ENCODE measurements around the gene CUX1.

Gene CUX1

GRCh38 chr7:101940830-101941229 is 123.4 kb downstream of the CUX1 start:
- DNase-seq, result no peak

GRCh38 chr7:101941481-101942383 is 124.3 kb downstream of the CUX1 start:
- no peak for DNase-seq

GRCh38 chr7:101942603-101943210 is 125.3 kb downstream of the CUX1 start:
- DNase-seq, result no peak

GRCh38 chr7:101943306-101943705 is 125.9 kb downstream of the CUX1 start:
- no peak for DNase-seq

- no peak for DNase-seq
Observed at GRCh38 chr7:101943889-101944600, 126.6 kb downstream of the CUX1 start.

- DNase-seq, result no peak
Observed at GRCh38 chr7:101944611-101945010, 127.2 kb downstream of the CUX1 start.

- DNase-seq, result no peak
Observed at GRCh38 chr7:101945034-101945758, 127.8 kb downstream of the CUX1 start.

GRCh38 chr7:101947899-101948298 is 130.5 kb downstream of the CUX1 start:
- no peak for DNase-seq

GRCh38 chr7:101948650-101949049 is 131.2 kb downstream of the CUX1 start:
- DNase-seq, result no peak

- no peak for DNase-seq
Observed at GRCh38 chr7:101950450-101951119, 133.2 kb downstream of the CUX1 start.

GRCh38 chr7:101951757-101952156 is 134.3 kb downstream of the CUX1 start:
- DNase-seq, result no peak

- DNase-seq, result no peak
Observed at GRCh38 chr7:101952355-101953247, 135.2 kb downstream of the CUX1 start.

GRCh38 chr7:101953248-101953819 is 135.9 kb downstream of the CUX1 start:
- DNase-seq, result no peak

- DNase-seq, result no peak
Observed at GRCh38 chr7:101954499-101954898, 137.1 kb downstream of the CUX1 start.

GRCh38 chr7:101956130-101956529 is 138.7 kb downstream of the CUX1 start:
- no peak for DNase-seq

- DNase-seq, result no peak
Observed at GRCh38 chr7:101957744-101958525, 140.5 kb downstream of the CUX1 start.

- DNase-seq, result no peak
Observed at GRCh38 chr7:101959342-101959741, 141.9 kb downstream of the CUX1 start.

GRCh38 chr7:101959829-101960228 is 142.4 kb downstream of the CUX1 start:
- no peak for DNase-seq

- no peak for DNase-seq
Observed at GRCh38 chr7:101960323-101960722, 142.9 kb downstream of the CUX1 start.

Measured in midbrain (tissue), 1 donor.